ENCODE measurements around the gene CPO. TPM values are rescaled to one million over a fixed set of nuclear protein-coding genes. Genes with fewer than 3 reads are reported as not detected.
"Not testable (repeated sequence)": the region's sequence is repeated elsewhere in the genome, so short reads cannot be mapped to it uniquely, and the experiment has no call there.

The CPO gene
- total and polyA plus RNA-seq, 7 donors = 0.12 to 1.1 (median 0.95) TPM; not detected in 2

GRCh38 chr2:206937555-206937954 is 1.8 kb upstream of the CPO start:
- 55 to 66% methylated on average over 6 of the region's 6 CpGs for WGBS, 2 donors
- intact Hi-C loops (cut with DNase I) = no loop called here
- H3K9me3 ChIP-seq = no peaks in the 10 kb centered on the region
- TF ChIP-seq CTCF (IDR thresholded peaks at IDR 0.05) (no peak), POLR2A (IDR thresholded peaks at IDR 0.05) (no peak)
- H3K4me1 ChIP-seq = peaks cover 0 to 6% (median 2%) of the 10 kb centered on the region in 4 donors
- no peaks in the 10 kb centered on the region for H3K27me3 ChIP-seq
- no peak for DNase-seq
- no peak overlapping the region for H3K27ac ChIP-seq
- no peaks in the 10 kb centered on the region for H3K36me3 ChIP-seq
- H3K4me3 ChIP-seq = no peak overlapping the region

- no peaks in the 10 kb centered on the region for H3K27me3 ChIP-seq
- intact Hi-C loops (cut with DNase I) = no loop called here
- TF ChIP-seq POLR2AphosphoS5 (IDR thresholded peaks at IDR 0.05) (no peak), POLR2A (IDR thresholded peaks at IDR 0.05) (no peak), EP300 (IDR thresholded peaks at IDR 0.05) (no peak), CTCF (IDR thresholded peaks at IDR 0.05) (no peak)
- H3K36me3 ChIP-seq = no peaks in the 10 kb centered on the region
- peaks cover 0 to 6% (median 2%) of the 10 kb centered on the region in 4 donors for H3K4me1 ChIP-seq
- H3K27ac ChIP-seq = no peak overlapping the region
- no peak overlapping the region for H3K4me3 ChIP-seq
- H3K9me3 ChIP-seq = peaks cover 0 to 4% (median 0%) of the 10 kb centered on the region in 4 donors
- no peak for DNase-seq
These were observed 1.2 kb downstream of the CPO start for GRCh38 chr2:206940546-206940945.

GRCh38 chr2:206942592-206943478 is 3.5 kb downstream of the CPO start:
- no peaks in the 10 kb centered on the region for H3K36me3 ChIP-seq
- no peak overlapping the region for H3K4me3 ChIP-seq
- no peak overlapping the region for H3K27ac ChIP-seq
- intact Hi-C loops (cut with DNase I) = no loop called here
- TF ChIP-seq POLR2A (IDR thresholded peaks at IDR 0.05) (no peak), POLR2AphosphoS5 (IDR thresholded peaks at IDR 0.05) (no peak), CTCF (IDR thresholded peaks at IDR 0.05) (no peak), EP300 (IDR thresholded peaks at IDR 0.05) (no peak)
- H3K4me1 ChIP-seq = no peaks in the 10 kb centered on the region
- no peak for DNase-seq
- no peaks in the 10 kb centered on the region for H3K27me3 ChIP-seq
- 51 to 68% methylated on average over 2 of the region's 2 CpGs for WGBS, 2 donors
- peaks cover 0 to 10% (median 0%) of the 10 kb centered on the region in 4 donors for H3K9me3 ChIP-seq

- DNase-seq; H3K36me3 ChIP-seq; H3K27me3 ChIP-seq; intact Hi-C loops (cut with DNase I); H3K4me3 ChIP-seq; H3K27ac ChIP-seq; H3K9me3 ChIP-seq; H3K4me1 ChIP-seq: not testable (repeated sequence)
- 89 to 93% methylated on average over 2 of the region's 2 CpGs for WGBS, 2 donors
These were observed 14.1 kb downstream of the CPO start for GRCh38 chr2:206953404-206953803.

- Histone ChIP-seq H3K9me3 (no peaks in the 10 kb centered on the region), H3K4me3 (no peak overlapping the region), H3K27me3 (no peaks in the 10 kb centered on the region), H3K4me1 (no peaks in the 10 kb centered on the region), H3K27ac (no peak overlapping the region), H3K36me3 (no peaks in the 10 kb centered on the region)
- no peak for DNase-seq
- TF ChIP-seq EP300 (IDR thresholded peaks at IDR 0.05) (no peak), POLR2A (IDR thresholded peaks at IDR 0.05) (no peak), CTCF (IDR thresholded peaks at IDR 0.05) (no peak), POLR2AphosphoS5 (IDR thresholded peaks at IDR 0.05) (no peak)
- intact Hi-C loops (cut with DNase I) = no loop called here
These were observed 15.9 kb downstream of the CPO start for GRCh38 chr2:206955253-206955652.
